ENCODE measurements around the gene SORCS2.

Gene SORCS2

DNA sequence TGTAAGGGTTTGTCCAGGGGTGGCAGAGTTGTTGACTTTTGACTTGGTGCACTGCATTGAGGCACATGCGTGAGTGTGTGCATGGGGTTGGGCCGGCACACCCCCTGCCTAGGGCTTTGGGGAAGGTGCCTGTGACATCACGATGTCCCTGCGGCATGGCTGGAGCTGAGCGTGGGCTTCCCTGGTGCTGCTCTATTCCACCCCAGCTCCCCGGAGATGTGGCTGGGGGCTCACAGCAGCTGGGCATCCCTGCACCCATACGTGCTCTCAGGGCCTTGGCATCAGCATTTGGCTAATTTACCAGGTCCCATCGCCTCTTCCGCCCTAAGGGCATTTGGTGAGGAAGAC lies 236.7 kb downstream of the SORCS2 start:
- no peak for DNase-seq (ENCODE audit: low spot score)

GRCh38 chr4:7429601-7430078 lies 237.3 kb downstream of the SORCS2 start:
- DNase-seq (ENCODE audit: low spot score), result no peak

DNA sequence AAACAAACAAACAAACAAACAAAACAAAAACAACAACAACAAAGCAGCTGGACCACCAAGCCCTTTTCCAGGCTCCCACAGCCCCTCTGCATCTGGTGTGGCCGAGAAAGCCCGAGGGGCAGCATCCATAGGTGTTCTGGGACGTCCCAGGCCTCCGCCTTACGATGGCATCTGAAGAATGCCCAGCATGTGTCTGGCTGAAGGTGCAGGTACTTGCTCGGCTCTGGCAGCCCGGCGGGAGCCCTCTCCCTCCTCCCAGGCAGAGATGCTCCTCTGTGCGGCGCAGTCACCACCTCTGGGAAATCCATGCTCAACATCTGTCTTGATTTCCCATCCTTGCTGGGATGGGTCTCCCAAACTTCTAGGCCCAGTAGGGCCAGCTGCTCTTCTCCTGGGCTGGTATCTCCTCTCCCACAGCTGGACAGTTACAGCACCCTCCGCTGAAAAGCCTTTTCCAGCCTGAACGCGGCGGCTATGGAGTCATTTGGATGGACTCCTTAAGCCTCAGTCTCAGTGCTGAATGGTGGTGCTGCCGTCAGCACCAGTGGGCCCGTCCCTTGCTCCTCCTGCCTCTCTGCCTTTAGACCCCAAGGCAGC lies 238.1 kb downstream of the SORCS2 start:
- no peak for DNase-seq (ENCODE audit: low spot score)

GRCh38 chr4:7430965-7431695 lies 238.8 kb downstream of the SORCS2 start:
- no peak for DNase-seq (ENCODE audit: low spot score)

DNA sequence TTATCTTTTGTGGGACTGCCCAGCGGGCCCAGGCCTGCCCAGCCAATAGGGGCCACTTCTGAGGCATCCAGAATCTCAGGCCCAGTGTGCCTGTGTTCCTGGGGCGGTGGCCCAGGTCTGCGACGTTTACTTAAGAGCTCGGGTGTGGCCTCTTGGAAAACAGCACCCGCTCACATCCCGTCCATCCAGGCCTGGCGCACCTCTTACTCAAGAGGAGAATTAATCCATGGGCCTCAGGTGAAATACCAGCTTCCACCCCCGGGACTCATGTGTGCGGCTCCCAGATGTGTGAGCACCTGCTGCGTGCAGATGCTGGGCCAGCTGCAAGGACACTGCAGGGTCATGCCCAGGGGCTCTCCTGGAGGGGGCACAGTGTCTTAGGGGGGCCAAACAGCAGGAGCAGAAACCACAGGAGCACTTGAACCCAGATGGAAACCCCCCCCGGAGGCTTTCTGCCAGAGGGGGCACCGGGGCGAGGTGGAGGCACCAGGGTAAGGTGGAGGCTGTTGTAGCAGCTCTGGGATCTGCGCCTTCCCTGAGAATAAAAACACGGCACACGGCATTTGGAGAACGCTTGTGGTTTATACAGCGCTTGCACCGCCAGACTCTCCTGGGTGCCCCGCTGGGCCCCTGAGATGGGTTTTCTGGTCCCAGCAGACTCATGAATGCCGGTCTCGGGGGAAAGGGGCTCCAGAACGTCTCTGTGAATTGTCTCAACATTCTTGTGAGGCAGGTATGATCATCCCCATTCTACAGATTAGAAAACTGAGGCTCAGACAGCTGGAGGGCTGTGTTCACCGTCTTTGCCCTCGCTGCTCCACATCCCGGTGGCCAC lies 239.6 kb downstream of the SORCS2 start:
- DNase-seq (ENCODE audit: low spot score), result no peak

- no peak for DNase-seq (ENCODE audit: low spot score)
Observed at GRCh38 chr4:7432531-7433375, 240.4 kb downstream of the SORCS2 start.

- DNase-seq (ENCODE audit: low spot score), result no peak
Observed at GRCh38 chr4:7433376-7434140, 241.2 kb downstream of the SORCS2 start.

DNA sequence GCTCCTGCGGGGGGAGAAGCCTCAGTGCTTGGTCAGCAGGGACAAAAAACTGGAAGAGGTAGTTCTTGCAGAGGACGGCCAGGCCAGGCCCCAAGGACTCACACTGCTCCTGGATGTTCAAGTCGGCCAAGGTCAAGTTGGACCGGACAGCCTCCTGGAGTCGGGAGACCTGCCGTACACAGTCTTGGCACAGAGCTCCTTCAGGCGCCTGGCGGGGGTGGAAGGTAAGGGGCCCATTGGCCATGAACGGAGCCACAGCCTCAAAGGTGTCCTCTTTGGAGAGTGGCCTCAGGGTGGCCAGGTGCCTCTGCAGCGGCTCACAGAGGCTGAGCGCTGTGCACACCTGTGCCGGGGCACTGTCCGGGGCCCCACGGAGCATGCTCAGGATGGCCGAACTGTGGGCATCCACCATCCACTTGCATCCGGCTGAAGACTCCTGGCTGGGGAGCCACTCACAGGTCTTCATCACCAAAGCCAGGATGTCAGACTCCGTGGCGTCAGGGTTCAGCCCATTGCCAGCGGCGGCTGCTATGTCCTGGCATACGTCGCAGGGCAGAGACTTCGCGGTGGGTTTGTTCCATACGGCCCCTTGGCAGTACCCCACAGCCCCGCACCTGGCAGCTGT lies 241.9 kb downstream of the SORCS2 start:
- DNase-seq (ENCODE audit: low spot score), result no peak

- DNase-seq (ENCODE audit: low spot score), result no peak
Observed at GRCh38 chr4:7434766-7435150, 242.4 kb downstream of the SORCS2 start, which contains the start of gene PSAPL1. TSS of gene PSAPL1 (minus strand) at chr4:7434930. CDS start at chr4:7434879, 51 bp downstream.

DNA sequence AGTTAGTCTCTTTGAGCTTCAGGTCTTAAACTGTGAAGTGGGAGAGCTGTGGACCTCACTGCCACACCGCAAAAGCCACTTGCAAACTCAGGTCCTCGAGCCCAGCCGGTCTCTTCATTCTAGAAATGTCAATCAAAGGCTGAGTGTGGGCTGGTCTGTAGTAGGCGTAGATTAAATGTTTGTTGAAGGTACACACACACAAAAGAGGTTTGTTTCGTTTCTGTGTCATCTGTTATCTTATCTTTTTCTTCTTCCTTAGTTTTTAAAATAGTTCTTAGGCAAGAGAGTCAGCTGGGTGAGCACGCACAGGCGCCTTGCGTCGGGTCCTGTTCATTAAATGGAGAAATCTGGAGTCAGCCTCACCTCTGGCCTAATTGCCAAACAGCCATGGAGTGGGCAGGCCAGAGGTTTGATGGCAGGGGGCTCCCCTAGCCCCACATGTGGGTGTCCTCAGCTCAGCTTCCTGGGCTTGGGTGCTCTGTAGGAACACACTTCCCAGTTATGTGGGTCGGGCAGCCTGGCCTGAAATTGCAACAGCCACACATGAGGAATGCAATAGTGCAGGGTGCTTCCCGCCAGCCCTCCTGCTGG lies 243.2 kb downstream of the SORCS2 start:
- no peak for DNase-seq (ENCODE audit: low spot score)

DNA sequence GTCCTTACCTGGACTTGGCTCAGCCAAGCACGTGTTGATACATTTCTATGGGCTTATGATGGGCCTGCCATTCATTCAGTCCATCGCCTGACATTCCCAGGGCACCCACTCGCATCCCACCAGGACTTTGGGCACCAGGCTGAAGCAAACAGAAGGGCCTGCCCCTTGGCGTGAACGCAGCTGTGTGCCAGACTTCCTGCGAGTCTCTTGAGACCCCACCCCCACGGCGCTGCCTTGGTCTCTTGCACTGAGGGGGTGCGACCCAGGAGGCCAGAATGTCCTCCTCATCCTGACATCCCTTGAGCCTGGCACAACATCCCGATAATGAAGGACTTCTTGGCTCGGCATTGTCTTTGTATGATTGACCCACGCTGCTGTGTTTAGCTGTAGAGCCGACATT lies 243.9 kb downstream of the SORCS2 start:
- no peak for DNase-seq (ENCODE audit: low spot score)

DNA sequence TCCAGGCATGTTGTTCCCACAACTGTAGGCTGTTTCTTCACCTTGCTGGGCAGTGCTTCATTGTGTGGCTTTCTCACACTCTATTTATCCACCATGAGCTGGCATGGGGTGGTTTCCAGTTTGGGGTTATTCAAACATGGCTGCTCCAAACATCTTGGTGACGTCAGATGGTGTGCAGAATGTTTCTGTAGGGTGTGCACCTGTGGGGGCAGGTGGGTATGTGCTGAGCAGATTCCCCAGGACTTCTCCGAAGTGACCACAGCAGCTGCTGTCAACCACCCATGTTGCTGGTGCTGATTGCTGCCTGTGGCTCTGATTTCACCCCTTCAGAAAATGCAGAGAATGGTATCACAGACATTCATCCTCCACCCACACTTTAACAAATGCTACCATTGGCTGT lies 247.4 kb downstream of the SORCS2 start:
- DNase-seq (ENCODE audit: low spot score), result no peak

GRCh38 chr4:7441201-7441600 lies 248.9 kb downstream of the SORCS2 start:
- no peak for DNase-seq (ENCODE audit: low spot score)

DNA sequence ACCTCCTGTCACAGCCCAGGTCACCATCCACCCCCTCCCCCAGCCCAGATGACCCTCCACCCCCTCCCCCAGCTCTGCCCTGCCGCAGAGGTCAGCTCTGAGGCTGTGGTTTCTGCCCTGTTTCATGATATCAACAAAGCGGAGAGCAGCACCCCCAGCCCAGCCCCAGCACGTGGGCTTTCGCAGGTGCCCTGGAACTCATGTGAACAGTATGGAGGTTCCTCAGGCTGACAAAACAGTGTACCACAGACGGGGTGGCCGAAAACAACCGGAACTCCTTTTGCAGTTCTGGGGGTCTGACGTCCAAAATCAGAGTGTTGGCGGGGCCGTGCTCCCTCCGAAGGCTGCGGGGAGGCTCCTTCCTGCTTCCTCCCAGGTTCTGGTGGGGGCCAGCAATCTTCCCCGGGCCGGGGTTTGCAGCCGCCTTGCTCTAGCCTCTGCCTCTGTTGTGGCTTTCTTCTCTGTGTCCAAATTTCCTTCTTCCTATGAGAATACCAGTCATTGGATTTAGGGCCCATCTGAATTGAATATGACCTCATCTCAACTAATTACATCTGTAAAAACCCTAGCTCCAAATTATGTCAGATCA lies 250.3 kb downstream of the SORCS2 start:
- DNase-seq (ENCODE audit: low spot score), result no peak

DNA sequence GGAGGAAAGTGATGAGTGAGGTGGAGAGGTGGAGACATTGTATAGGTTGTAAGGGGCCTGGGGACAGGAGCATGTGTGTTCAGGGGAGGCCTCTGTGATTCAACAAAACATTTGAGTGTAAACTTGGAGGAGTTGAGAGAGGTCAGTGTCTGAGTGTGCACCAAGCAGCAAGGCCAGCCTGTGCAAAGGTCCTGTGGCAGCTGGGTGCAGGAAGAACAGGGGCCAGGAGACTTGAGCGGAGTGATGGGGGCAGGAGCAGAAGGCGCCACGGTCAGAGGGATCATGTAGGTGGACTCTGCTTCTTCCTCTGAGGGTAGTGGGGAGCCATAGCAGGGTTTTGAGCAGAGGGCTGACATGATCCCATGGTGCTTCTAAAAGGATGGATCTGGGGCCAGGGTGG lies 252.0 kb downstream of the SORCS2 start:
- DNase-seq (ENCODE audit: low spot score), result no peak

DNA sequence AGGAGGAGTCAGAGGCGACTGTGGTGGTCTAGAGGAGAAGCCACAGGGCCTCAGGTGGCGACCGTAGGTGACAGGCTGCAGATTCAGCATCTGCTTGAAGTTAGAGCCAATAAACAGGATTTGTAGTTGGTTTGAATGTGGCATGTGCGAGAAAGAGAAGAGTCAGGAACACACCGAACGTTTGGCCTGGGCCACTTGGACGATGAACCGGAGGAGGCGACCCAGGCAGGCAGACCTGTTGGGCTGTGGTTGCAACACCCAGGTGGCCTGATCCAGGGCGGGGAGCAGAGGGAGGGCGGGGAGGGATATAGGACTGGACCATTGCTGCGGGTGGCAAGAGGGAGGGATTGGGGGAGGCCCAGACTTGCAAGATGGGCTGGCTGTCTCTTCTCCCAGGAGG lies 252.4 kb downstream of the SORCS2 start:
- no peak for DNase-seq (ENCODE audit: low spot score)

- DNase-seq (ENCODE audit: low spot score), result no peak
Observed at GRCh38 chr4:7447236-7447635, 254.9 kb downstream of the SORCS2 start.

DNA sequence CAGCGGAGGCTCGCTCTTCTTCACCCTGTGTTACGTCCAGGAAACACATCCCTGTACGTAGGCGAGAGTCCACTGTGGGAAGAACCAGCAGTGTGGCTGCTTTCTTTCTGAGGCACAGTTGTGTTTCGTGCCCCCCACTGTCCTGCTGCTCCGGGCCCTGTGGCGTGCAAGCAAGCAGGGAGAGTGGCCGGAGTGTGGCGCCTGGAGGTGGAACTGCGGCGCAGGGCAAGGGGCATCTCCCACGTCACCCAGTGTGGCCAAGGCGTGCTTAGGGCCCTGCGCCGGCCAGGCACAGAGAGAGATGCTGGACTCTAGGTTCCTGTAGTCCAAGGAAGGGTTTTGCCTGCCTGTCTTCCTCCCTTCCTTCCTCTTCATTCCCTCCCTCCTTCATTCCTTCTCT lies 255.7 kb downstream of the SORCS2 start:
- DNase-seq (ENCODE audit: low spot score), result no peak

- no peak for DNase-seq (ENCODE audit: low spot score)
Observed at GRCh38 chr4:7450775-7451433, 258.6 kb downstream of the SORCS2 start.

GRCh38 chr4:7451434-7451789 lies 259.1 kb downstream of the SORCS2 start:
- DNase-seq (ENCODE audit: low spot score), result no peak

Data from germinal center (tissue), 1 donor.